Measurements from ENCODE around the gene PLSCR4. TPM values are rescaled to one million over a fixed set of nuclear protein-coding genes. Genes with fewer than 3 reads are reported as not detected.

Gene PLSCR4
- total RNA-seq, 1 experiment from 2014 or later, result 4.4 TPM

- ChIA-PET CTCF (interaction anchor here (3.5 kb wide), 1 partner anchor 35 kb away, joined by 27 read pairs; no protein-coding TSS in a partner anchor), POLR2A (interaction anchor here (3.5 to 4.4 kb wide), 2 partner anchors 9 to 13 kb away, joined by 20 to 54 read pairs; no protein-coding TSS in a partner anchor)
- no peak for TF ChIP-seq CTCF (IDR thresholded peaks at IDR 0.05; ENCODE audit: unreplicated experiment)
- peak overlapping the region; percentile 74 for H3K27ac Mint-ChIP-seq (ENCODE audit: low read depth, unreplicated experiment)
- peaks cover 32% of the 10 kb centered on the region for H3K4me1 Mint-ChIP-seq (ENCODE audit: insufficient read depth, unreplicated experiment)
- no peaks in the 10 kb centered on the region for H3K9me3 Mint-ChIP-seq (ENCODE audit: unreplicated experiment)
- BruUV-seq (replicated peaks), result no TSS peak
- peaks cover 22% of the 10 kb centered on the region for H3K36me3 Mint-ChIP-seq (ENCODE audit: insufficient read depth, unreplicated experiment)
- intact Hi-C loops (cut with micrococcal nuclease), result no loop called here
- DNase-seq (ENCODE audit: unreplicated experiment), result no peak
- no peak overlapping the region for H3K4me3 Mint-ChIP-seq (ENCODE audit: unreplicated experiment)
- no peaks in the 10 kb centered on the region for H3K27me3 Mint-ChIP-seq (ENCODE audit: insufficient read depth, unreplicated experiment)
Measured at GRCh38 chr3:146154316-146154715, 96.6 kb downstream of the PLSCR4 start.

GRCh38 chr3:146153429-146153828, 97.5 kb downstream of the PLSCR4 start:
- no peak overlapping the region for H3K4me3 Mint-ChIP-seq (ENCODE audit: unreplicated experiment)

GRCh38 chr3:146152834-146153233, 98.1 kb downstream of the PLSCR4 start:
- DNase-seq (ENCODE audit: unreplicated experiment), result no peak
- Mint-ChIP-seq H3K27me3 (ENCODE audit: insufficient read depth, unreplicated experiment) (no peaks in the 10 kb centered on the region), H3K4me3 (ENCODE audit: unreplicated experiment) (no peak overlapping the region), H3K4me1 (ENCODE audit: insufficient read depth, unreplicated experiment) (peaks cover 43% of the 10 kb centered on the region), H3K27ac (ENCODE audit: low read depth, unreplicated experiment) (peak overlapping the region; percentile 74), H3K9me3 (ENCODE audit: unreplicated experiment) (no peaks in the 10 kb centered on the region), H3K36me3 (ENCODE audit: insufficient read depth, unreplicated experiment) (peaks cover 22% of the 10 kb centered on the region)
- BruUV-seq (replicated peaks), result no TSS peak
- POLR2A ChIA-PET, result interaction anchor here (0.7 to 1.1 kb wide), 3 partner anchors 10 to 19 kb away, joined by 3 to 5 read pairs (median 3); no protein-coding TSS in a partner anchor
- CTCF ChIA-PET, result interaction anchor here (0.6 to 1.4 kb wide), 3 partner anchors 14 to 88 kb away, joined by 3 read pairs; no protein-coding TSS in a partner anchor
- intact Hi-C loops (cut with micrococcal nuclease), result no loop called here
- TF ChIP-seq CTCF (IDR thresholded peaks at IDR 0.05; ENCODE audit: unreplicated experiment), result no peak

More at GRCh38 chr3:146153429-146153828, 97.5 kb downstream of the PLSCR4 start:
- H3K36me3 Mint-ChIP-seq (ENCODE audit: insufficient read depth, unreplicated experiment), result peaks cover 22% of the 10 kb centered on the region
- H3K9me3 Mint-ChIP-seq (ENCODE audit: unreplicated experiment), result no peaks in the 10 kb centered on the region
- intact Hi-C loops (cut with micrococcal nuclease), result no loop called here
- POLR2A ChIA-PET, result interaction anchor here (0.7 to 1.1 kb wide), 3 partner anchors 11 to 20 kb away, joined by 3 to 5 read pairs (median 3); no protein-coding TSS in a partner anchor
- no peak for TF ChIP-seq CTCF (IDR thresholded peaks at IDR 0.05; ENCODE audit: unreplicated experiment)
- peak overlapping the region; percentile 74 for H3K27ac Mint-ChIP-seq (ENCODE audit: low read depth, unreplicated experiment)
- CTCF ChIA-PET, result interaction anchor here (0.6 to 1.4 kb wide), 3 partner anchors 15 to 88 kb away, joined by 3 read pairs; no protein-coding TSS in a partner anchor
- peaks cover 38% of the 10 kb centered on the region for H3K4me1 Mint-ChIP-seq (ENCODE audit: insufficient read depth, unreplicated experiment)
- BruUV-seq (replicated peaks), result no TSS peak
- DNase-seq (ENCODE audit: unreplicated experiment), result no peak
- H3K27me3 Mint-ChIP-seq (ENCODE audit: insufficient read depth, unreplicated experiment), result no peaks in the 10 kb centered on the region

GRCh38 chr3:146148468-146148931, 102.4 kb downstream of the PLSCR4 start:
- TF ChIP-seq CTCF (IDR thresholded peaks at IDR 0.05; ENCODE audit: unreplicated experiment), result no peak
- intact Hi-C loops (cut with micrococcal nuclease), result no loop called here
- POLR2A ChIA-PET, result interaction anchor here (1.0 to 3.8 kb wide), 3 partner anchors 10 to 30 kb away, joined by 3 to 36 read pairs (median 6); partner anchors contain the start of gene PLOD2
- no peaks in the 10 kb centered on the region for H3K27me3 Mint-ChIP-seq (ENCODE audit: insufficient read depth, unreplicated experiment)
- H3K4me1 Mint-ChIP-seq (ENCODE audit: insufficient read depth, unreplicated experiment), result peaks cover 48% of the 10 kb centered on the region
- H3K36me3 Mint-ChIP-seq (ENCODE audit: insufficient read depth, unreplicated experiment), result peaks cover 22% of the 10 kb centered on the region
- peak; percentile 47 for DNase-seq (ENCODE audit: unreplicated experiment)
- BruUV-seq (replicated peaks), result no TSS peak
- no peak overlapping the region for H3K4me3 Mint-ChIP-seq (ENCODE audit: unreplicated experiment)
- H3K9me3 Mint-ChIP-seq (ENCODE audit: unreplicated experiment), result no peaks in the 10 kb centered on the region
- peak overlapping the region; percentile 47 for H3K27ac Mint-ChIP-seq (ENCODE audit: low read depth, unreplicated experiment)
- CTCF ChIA-PET, result interaction anchor here (0.9 to 1.3 kb wide), 6 partner anchors 9 to 86 kb away, joined by 3 to 4 read pairs (median 3); no protein-coding TSS in a partner anchor

Data from MCF 10A (cell line).